GM19455 (cell line): Measurements from ENCODE around the gene SPPL2B.

ENCODE experiments used
- ATAC-seq: cut with Tn5 transposase; IDR thresholded peaks from one replicate; pipeline ENCODE4 v1.9.1; 2021; ENCODE audit not compliant: unreplicated experiment

The SPPL2B gene

DNA sequence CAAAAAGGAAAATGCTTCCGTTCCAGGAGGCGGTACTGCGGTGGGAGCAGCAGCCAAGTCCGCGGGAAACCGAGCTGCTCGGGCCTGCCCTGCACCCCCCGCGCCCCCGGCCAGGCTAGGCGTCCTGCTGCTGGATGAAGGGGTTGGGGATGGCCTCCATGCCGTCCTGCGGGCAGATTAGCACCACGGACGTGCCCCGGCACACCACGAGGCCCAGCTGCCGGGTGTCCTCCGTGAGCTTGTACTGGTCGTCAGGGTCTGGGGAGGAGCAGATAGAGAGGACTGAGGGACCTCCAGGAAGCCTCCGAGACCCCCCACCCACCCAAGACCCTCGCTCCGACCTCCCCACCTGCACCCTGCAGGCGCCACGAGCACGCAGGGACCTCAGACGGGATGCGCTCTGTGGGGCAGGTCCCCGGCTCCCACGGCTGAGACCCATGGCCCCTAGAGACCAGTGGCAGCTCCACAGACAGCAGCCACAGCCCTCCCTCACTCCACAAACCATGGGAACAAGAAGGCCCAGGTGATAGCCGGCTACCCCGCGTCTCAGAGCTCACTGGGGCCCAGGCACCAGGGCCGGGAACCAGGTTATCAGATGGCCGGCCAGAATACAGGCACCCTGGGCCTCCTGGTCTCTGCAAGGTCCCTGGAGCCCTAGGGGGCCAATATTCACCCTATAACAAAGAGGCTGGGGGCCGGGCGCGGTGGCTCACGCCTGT, 6.8 kb upstream of the SPPL2B start:
- ATAC-seq = no peak

DNA sequence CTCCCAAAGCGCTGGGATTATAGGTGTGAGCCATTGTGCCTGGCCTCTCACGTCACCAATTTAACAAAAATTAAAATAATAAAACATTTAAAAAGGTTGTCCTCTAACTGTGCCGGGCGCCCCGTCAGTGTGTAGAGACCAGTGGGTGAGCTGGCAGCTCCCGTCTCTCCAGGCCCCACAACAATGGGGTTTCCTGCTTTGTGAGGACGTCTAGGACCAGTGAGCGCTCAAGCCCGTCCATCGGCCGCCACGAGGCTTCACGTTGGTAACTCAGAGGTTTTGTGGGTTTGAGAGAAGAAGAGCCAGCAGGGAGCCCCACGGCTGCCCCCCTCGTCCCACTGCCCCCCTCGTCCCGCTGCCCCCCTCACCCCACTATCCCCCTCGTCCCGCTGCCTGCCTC, 4.8 kb upstream of the SPPL2B start:
- no peak for ATAC-seq

DNA sequence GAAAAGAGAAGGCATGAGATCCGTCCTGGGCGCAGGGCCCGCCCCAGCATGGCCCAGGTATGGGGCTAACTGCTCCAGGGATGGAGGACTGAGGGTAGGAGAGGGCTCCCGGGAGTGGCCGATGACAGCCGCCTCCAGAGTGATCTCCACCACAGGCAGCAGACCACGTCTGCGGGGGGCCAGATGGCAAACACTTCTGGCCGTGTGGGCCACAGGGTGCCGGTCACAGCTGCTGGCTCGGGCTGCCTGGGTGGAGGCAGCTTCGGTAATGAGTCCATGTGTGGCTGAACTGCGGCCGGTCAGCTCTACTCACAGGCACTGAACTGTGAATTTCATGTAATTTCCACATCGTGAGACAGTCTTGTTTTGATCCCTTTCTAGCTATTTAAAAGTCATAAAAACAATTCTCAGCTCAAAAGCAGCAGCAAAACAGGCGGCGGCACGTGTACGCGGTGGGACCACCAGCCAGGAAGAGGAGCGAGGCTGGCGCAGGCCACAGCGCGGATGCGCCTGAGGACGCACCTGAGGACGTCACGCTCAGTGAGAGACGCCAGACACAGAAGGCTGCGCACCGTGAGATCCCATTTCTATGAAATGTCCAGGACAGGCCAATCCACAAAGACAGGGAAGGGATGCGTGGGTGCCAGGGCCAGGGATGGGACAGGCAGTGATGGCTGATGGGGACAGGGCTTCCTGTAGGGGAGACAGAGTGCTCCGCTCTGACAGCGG, 4.1 kb upstream of the SPPL2B start:
- no peak for ATAC-seq

DNA sequence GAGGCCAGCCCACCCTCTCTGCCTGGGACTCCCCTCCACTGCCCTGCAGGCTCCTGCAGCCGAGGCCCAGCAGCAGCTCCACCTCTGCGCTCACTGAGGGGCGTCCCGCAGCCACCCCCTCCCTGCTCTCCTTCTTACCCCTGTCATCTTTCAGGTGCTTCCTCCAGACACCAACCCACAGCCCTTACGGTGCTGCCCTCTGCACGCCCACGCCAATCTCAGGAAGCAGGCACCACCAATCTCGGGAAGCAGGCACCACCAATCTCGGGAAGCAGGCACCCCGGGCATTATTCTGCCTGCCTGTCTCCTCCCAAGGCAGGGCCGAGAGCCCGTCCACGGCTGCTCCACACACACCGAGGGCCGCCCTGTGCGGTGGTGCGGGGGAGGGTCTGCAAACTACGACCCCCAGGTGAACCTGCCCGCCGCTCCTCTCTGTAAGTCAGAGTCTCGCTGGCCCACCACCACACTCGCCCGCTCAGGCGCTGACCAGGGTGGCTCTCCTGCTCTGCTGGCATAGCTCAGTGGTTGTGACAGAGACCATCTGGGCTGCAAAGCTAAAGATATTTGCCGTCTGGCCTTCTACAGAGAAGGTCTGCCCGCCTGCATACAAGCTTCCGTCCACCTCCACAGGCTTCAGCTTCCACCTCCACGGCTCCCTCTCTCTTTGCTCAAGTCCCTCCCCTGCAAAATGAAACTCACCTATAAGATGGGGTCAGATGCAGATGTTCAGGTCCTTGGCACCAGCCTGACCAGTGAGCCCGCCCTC, 3.0 kb upstream of the SPPL2B start:
- ATAC-seq = no peak

DNA sequence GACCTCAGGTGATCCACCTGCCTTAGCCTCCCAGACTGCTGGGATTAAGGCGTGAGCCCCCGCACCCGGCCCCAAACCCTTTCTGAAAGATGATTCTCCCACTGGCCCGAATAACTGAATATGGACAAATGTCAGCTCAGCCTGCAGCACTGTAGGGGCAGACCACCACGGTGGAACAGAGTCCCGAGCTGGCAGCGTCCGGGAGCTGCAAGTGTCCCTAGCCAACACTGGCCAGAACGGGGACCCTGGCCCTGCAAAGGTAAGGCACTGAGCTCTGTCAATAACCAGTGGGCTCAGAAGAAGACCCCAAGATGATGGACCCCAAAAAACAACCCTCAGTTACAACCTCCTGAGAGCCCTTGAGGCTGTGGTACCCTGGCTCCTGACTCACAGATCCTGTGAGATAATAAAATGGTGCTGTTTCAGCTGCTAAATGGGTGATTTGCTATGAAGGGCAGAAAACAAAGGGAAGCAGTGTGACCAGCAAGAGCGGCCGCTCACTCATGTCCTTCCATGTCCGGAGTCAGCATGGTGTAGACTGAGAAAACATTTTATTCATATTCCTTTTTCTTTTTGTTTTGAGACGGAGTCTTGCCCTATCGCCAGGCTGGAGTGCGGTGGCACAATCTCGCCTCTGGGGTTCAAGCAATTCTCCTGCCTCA, 1.7 kb upstream of the SPPL2B start:
- ATAC-seq = no peak

GRCh38 chr19:2327773-2328400, 597 bp upstream of the SPPL2B start:
- peak; percentile 2 for ATAC-seq

- no peak for ATAC-seq
Measured at GRCh38 chr19:2329149-2329478, 630 bp downstream of the SPPL2B start.

- no peak for ATAC-seq
Measured at GRCh38 chr19:2329501-2329916, 1.0 kb downstream of the SPPL2B start.

- no peak for ATAC-seq
Measured at GRCh38 chr19:2330255-2330631, 1.8 kb downstream of the SPPL2B start.

GRCh38 chr19:2330632-2331284, 2.3 kb downstream of the SPPL2B start:
- no peak for ATAC-seq

GRCh38 chr19:2331601-2332246, 3.2 kb downstream of the SPPL2B start:
- ATAC-seq = no peak

DNA sequence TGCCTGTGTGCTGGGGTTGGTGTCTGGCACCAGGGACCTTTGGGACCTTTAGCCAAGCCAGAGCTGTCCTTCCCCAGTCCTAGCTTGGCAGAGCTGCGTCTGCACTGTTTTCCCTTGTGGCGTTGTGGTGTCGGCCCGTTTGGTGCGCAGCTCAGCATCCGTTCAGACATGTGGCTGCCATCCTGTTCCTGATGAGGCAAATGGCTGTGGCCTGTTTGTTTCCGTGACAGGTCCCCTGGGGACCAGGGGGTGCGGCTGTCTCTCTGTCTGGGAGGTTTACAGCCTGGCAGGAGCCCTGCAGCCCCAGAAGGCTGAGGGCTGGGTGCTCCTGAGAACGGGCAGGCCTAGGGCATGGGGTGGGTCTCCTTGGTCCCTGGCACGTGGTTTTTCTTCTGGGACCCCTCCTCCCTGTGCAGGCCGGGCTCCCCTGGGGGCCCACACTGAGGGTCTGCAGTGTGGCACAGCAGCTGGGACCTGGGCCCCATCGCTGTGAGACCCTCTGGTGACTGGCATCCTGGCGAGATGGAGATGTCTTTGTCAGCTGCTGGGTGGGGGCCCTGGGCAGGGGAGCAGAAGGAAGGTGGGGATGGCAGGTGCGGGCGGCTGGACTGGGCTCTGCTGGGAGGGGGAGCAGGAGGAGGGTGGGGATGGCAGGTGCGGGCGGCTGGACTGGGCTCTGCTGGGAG, 4.0 kb downstream of the SPPL2B start:
- no peak for ATAC-seq

DNA sequence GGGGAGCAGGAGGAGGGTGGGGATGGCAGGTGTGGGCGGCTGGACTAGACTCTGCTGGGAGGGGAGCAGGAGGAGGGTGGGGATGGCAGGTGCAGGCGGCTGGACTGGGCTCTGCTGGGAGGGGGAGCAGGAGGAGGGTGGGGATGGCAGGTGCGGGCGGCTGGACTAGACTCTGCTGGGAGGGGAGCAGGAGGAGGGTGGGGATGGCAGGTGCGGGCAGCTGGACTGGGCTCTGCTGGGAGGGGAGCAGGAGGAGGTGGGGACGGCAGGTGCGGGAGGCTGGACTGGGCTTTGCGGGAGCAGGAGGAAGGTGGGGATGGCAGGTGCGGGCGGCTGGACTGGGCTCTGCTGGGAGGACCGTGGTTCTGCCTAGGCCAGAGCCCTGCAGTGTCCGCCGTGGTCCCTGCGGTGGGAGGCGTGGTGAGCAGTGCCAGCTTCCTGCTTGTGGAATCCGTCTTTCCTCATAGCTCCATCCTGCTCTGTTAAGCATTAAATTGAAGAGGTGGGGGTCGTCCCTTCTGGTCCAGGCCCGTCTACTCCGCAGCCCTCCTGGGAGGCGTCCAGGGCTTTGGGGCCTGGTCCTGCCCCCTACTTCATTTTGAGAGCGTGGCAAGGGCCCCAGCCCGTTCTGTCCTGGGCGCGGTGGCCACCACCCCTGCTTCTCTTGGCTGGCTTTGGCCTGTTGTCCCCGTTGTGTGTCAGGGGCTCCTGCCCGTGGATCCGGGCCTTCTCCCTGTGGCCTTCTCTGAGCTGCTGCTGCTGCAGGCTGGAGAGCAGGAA, 4.7 kb downstream of the SPPL2B start:
- ATAC-seq = no peak

- ATAC-seq = no peak
Measured at GRCh38 chr19:2333807-2334211, 5.3 kb downstream of the SPPL2B start.

- no peak for ATAC-seq
Measured at GRCh38 chr19:2334426-2334825, 5.9 kb downstream of the SPPL2B start.

DNA sequence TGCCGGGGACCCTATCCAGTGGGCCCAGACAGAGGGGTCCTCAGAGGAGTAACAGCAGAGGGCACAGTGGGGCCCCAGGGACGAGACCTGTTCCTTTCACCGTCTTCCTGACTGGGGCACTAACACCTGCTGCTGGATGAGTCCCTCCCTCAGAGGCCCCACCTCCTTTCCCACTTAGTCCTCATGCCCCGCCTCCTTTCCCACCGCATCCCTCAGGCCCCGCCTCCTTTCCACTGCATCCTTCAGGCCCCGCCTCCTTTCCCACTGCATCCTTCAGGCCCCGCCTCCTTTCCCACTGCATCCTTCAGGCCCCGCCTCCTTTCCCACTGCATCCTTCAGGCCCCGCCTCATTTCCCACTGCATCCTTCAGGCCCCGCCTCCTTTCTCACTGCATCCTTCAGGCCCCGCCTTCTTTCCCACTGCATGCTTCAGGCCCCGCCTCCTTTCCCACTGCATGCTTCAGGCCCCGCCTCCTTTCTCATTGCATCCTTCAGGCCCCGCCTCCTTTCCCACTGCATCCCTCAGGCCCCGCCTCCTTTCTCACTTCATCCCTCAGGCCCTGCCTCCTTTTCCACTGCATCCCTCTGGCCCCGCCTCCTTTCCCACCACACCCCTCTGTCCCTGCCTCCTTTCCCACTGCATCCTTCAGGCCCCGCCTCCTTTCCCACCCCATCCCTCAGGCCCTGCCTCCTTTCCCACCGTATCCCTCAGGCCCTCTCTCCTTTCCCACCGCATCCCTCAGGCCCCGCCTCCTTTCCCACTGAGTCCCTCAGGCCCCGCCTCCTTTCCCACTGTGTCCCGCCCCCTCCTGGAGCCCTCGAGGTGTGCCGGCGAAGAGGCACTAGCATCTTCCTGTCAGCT, 6.7 kb downstream of the SPPL2B start:
- ATAC-seq = no peak

- ATAC-seq = no peak
Measured at GRCh38 chr19:2335848-2336247, 7.4 kb downstream of the SPPL2B start.
